Endothelial cell of umbilical vein (primary cell): ENCODE measurements around the gene RGR. TPM values are rescaled to one million over a fixed set of nuclear protein-coding genes. Genes with fewer than 3 reads are reported as not detected.

ENCODE experiments used
- BruUV-seq: library from RNA; stranded (reverse); fragments of 400-500 nt; replicated peaks from 2 replicates; lab custom pipeline; 2021; lab: Mats Ljungman, UMichigan
- CTCF ChIA-PET: fragments of 300-600, 350-600 bp; sonication (Branson Sonifier 250); formaldehyde crosslinking; loops from one replicate; lab custom pipeline; 2021; ENCODE audit warnings: antibody characterized with exemption, inconsistent platforms; lab: Charles Lee
- POLR2A ChIA-PET: fragments of 300-600, 350-600 bp; sonication (Branson Sonifier 250); formaldehyde crosslinking; loops from one replicate; lab custom pipeline; 2021; ENCODE audit warnings: antibody characterized with exemption, inconsistent platforms; lab: Charles Lee
- DNase-seq: peaks from one replicate; pipeline ENCODE4 v3.0.0-alpha.2; 2011; ENCODE audit warnings: low read depth, low spot score
- FAIRE-seq: peaks from 2 replicates; lab custom pipeline; 2011; peaks lifted over from hg19 to GRCh38; lab: Jason Lieb, UNC
- H2AFZ ChIP-seq: 2 replicates; pipeline ENCODE4 v1.6.0; 2012; ENCODE audit warnings: low read depth, low read length, control low read depth, inconsistent platforms
- H3K27ac ChIP-seq: 2 replicates; pipeline ENCODE4 v1.5.1; 2011; ENCODE audit warnings: low read depth, mild to moderate bottlenecking, control low read depth, low read length, moderate library complexity; ENCODE audit not compliant: insufficient read depth
- H3K27me3 ChIP-seq, 2 experiments: 2 replicates each; pipeline versions ENCODE4 v1.6.0 to v1.6.1; 2011; ENCODE audit warnings: low read length in 2 of 2, mixed read lengths in 1 of 2; ENCODE audit not compliant: control insufficient read depth in 2 of 2, insufficient read depth in 2 of 2
- H3K36me3 ChIP-seq, 2 experiments: 2 replicates in 1 of 2; 3 replicates in 1 of 2; pipeline ENCODE4 v1.5.1; 2011; ENCODE audit warnings: low read length in 2 of 2, mild to moderate bottlenecking in 1 of 2, moderate library complexity in 1 of 2; ENCODE audit not compliant: control insufficient read depth in 2 of 2, insufficient read depth in 2 of 2; ENCODE audit errors: extremely low read depth in 1 of 2
- H3K4me1 ChIP-seq: 3 replicates; pipeline ENCODE4 v1.5.1; 2011; ENCODE audit warnings: mild to moderate bottlenecking, low read length; ENCODE audit not compliant: control insufficient read depth, insufficient read depth; ENCODE audit errors: extremely low read depth
- H3K4me2 ChIP-seq: 2 replicates; pipeline ENCODE4 v1.6.1; 2011; ENCODE audit warnings: low read length, control low read depth, mixed read lengths; ENCODE audit not compliant: insufficient read depth
- H3K4me3 ChIP-seq, 3 experiments: fragments of 200-600 bp in 1 of 3; sonication (generic), shearing (Covaris generic) in 1 of 3; replicated peaks in 1 of 3; 2 replicates each; pipeline ENCODE4 v1.5.1; 2011 to 2016; ENCODE audit warnings: control low read depth in 3 of 3, low read length in 3 of 3, mild to moderate bottlenecking in 2 of 3, inconsistent platforms in 1 of 3, low read depth in 1 of 3, moderate library complexity in 1 of 3; ENCODE audit not compliant: insufficient read depth in 1 of 3
- H3K79me2 ChIP-seq: 2 replicates; pipeline ENCODE4 v1.6.0; 2012; ENCODE audit warnings: low read length, inconsistent platforms; ENCODE audit not compliant: control insufficient read depth, insufficient read depth
- H3K9ac ChIP-seq: replicated peaks from 2 replicates; pipeline ENCODE3; 2011; ENCODE audit warnings: low read length, control low read depth; ENCODE audit not compliant: insufficient read depth; ENCODE audit errors: extremely low read depth
- H3K9me1 ChIP-seq: replicated peaks from 3 replicates; pipeline ENCODE4 v1.6.0; 2011; ENCODE audit warnings: mild to moderate bottlenecking, low read length; ENCODE audit not compliant: control insufficient read depth, insufficient read depth; ENCODE audit errors: extremely low read depth
- H3K9me3 ChIP-seq: replicated peaks from 2 replicates; pipeline ENCODE4 v1.5.1; 2012; ENCODE audit warnings: low read length, inconsistent platforms; ENCODE audit not compliant: control insufficient read depth, insufficient read depth
- H4K20me1 ChIP-seq: replicated peaks from 2 replicates; pipeline ENCODE3; 2011; ENCODE audit warnings: mild to moderate bottlenecking, low read length; ENCODE audit not compliant: control insufficient read depth, insufficient read depth; ENCODE audit errors: extremely low read depth
- CTCF ChIP-seq, 2 donors: IDR thresholded peaks; 1 replicate in 1 of 2; 2 replicates in 1 of 2; pipeline ENCODE4 v1.5.1; 2011; ENCODE audit warnings: low read length in 2 of 2, mild to moderate bottlenecking in 2 of 2, moderate library complexity in 2 of 2, control low read depth in 1 of 2, inconsistent platforms in 1 of 2, low read depth in 1 of 2; ENCODE audit not compliant: insufficient read depth in 1 of 2; ENCODE audit errors: extremely low read depth in 1 of 2
- EZH2 ChIP-seq: IDR thresholded peaks from 2 replicates; pipeline ENCODE4 v1.6.1; 2012; ENCODE audit warnings: borderline replicate concordance, low read depth, mild to moderate bottlenecking, moderate library complexity, low read length, inconsistent platforms; ENCODE audit not compliant: severe bottlenecking
- FOS ChIP-seq: IDR thresholded peaks from 2 replicates; pipeline ENCODE4 v1.6.1; 2011; ENCODE audit warnings: mild to moderate bottlenecking, low read length, moderate library complexity, borderline replicate concordance; ENCODE audit not compliant: insufficient read depth
- GATA2 ChIP-seq: IDR thresholded peaks from 2 replicates; pipeline ENCODE4 v1.7.0; 2011; ENCODE audit warnings: low read depth, mild to moderate bottlenecking, moderate library complexity, mixed read lengths, low read length; ENCODE audit not compliant: insufficient read length, insufficient read depth
- JUN ChIP-seq: IDR thresholded peaks from 2 replicates; pipeline ENCODE4 v1.6.1; 2011; ENCODE audit warnings: borderline replicate concordance, low read depth; ENCODE audit not compliant: insufficient read length, insufficient read depth
- MAX ChIP-seq: IDR thresholded peaks from 2 replicates; pipeline ENCODE4 v1.6.1; 2011; ENCODE audit not compliant: insufficient read depth, insufficient read length
- MYC ChIP-seq: IDR thresholded peaks from one replicate; pipeline ENCODE4 v1.6.1; 2011; ENCODE audit warnings: mild to moderate bottlenecking, low read depth, low read length
- POLR2A ChIP-seq: IDR thresholded peaks from 2 replicates; pipeline ENCODE4 v1.6.1; 2012; ENCODE audit warnings: low read depth, mild to moderate bottlenecking, control low read depth, low read length
- POLR2AphosphoS5 ChIP-seq: IDR thresholded peaks from 2 replicates; pipeline ENCODE4 v1.6.1; 2012; ENCODE audit warnings: low read depth, mild to moderate bottlenecking, control low read depth, low read length, moderate library complexity; ENCODE audit not compliant: insufficient read depth
- dilution Hi-C: fragments of 300-500 bp; cut with MboI; formaldehyde crosslinking; loops from one replicate; pipeline ENCODE4 v1.15.0; 2019; ENCODE audit warnings: low sequenced_read_pairs; ENCODE audit not compliant: extremely low pct_ligation_motif_present
- intact Hi-C: fragments of 100-400 bp; cut with micrococcal nuclease; formaldehyde crosslinking; loops from one replicate; pipeline ENCODE4 v1.10.0; 2022
- polyA plus RNA-seq, 4 experiments: library from polyadenylated mRNA; depleted of rRNA in 3 of 4; stranded (reverse) in 3 of 4; unstranded in 1 of 4; fragments of >200 nt; gene quantifications; 2 replicates each; pipeline versions ENCODE4 v1.2.1 to v1.2.3, GENCODE V29; 2011 to 2012; ENCODE audit warnings: missing spikeins in 1 of 4
- total RNA-seq: library from RNA; stranded (reverse); gene quantifications from 2 replicates; pipeline ENCODE4 v1.2.3, GENCODE V29; 2021

RGR gene
- total and polyA plus RNA-seq, 2 donors (not counting 3 experiments of a cell fraction or from before 2014, with no cell fraction given), result not detected

GRCh38 chr10:84267503-84268126 is 22.8 kb downstream of the RGR start:
- no TSS peak for BruUV-seq
- no peaks in the 10 kb centered on the region for H3K4me1 ChIP-seq
- CTCF ChIA-PET, result interaction anchor here (0.7 to 11.1 kb wide), 37 partner anchors 9 to 280 kb away, joined by 3 to 510 read pairs (median 9); partner anchors contain the start of gene CCSER2
- H2AFZ ChIP-seq, result no peak overlapping the region
- no peaks in the 10 kb centered on the region for H3K9me3 ChIP-seq
- no peak overlapping the region for H3K4me2 ChIP-seq
- H3K27me3 ChIP-seq, result peaks cover 5 to 21% of the 10 kb centered on the region in 2 experiments
- no peaks in the 10 kb centered on the region for H3K9me1 ChIP-seq
- no peaks in the 10 kb centered on the region for H3K79me2 ChIP-seq
- TF ChIP-seq CTCF (IDR thresholded peaks at IDR 0.05; ENCODE audit: extremely low read depth in 1 of 2, insufficient read depth in 1 of 2, low read depth in 1 of 2, low read length in 2 of 2) (peak; percentile 80 to 84), EZH2 (no peak), POLR2AphosphoS5 (no peak), POLR2A (no peak), FOS (no peak)
- no peaks in the 10 kb centered on the region for H4K20me1 ChIP-seq
- POLR2A ChIA-PET, result no interaction called here
- no peak overlapping the region for H3K4me3 ChIP-seq
- H3K36me3 ChIP-seq, result no peaks in the 10 kb centered on the region
- no peak overlapping the region for H3K27ac ChIP-seq
- H3K9ac ChIP-seq, result no peak overlapping the region
- FAIRE-seq, result no peak
- DNase-seq, result peak; percentile 67
- intact Hi-C loops, result loop anchor here (1.0 kb wide), 3 partner anchors 29 to 85 kb away; no protein-coding TSS in a partner anchor
- dilution Hi-C loops, result no loop called here

- Histone ChIP-seq H3K4me1 (no peaks in the 10 kb centered on the region), H3K4me2 (no peak overlapping the region), H3K9ac (no peak overlapping the region), H3K9me3 (no peaks in the 10 kb centered on the region), H3K36me3 (no peaks in the 10 kb centered on the region), H3K9me1 (no peaks in the 10 kb centered on the region), H3K27ac (no peak overlapping the region), H2AFZ (no peak overlapping the region), H4K20me1 (no peaks in the 10 kb centered on the region), H3K27me3 (peaks cover 13 to 28% of the 10 kb centered on the region in 2 experiments), H3K4me3 (no peak overlapping the region), H3K79me2 (no peaks in the 10 kb centered on the region)
- POLR2A ChIA-PET, result no interaction called here
- FAIRE-seq (no peak), DNase-seq (no peak)
- BruUV-seq, result no TSS peak
- dilution Hi-C loops, result no loop called here
- CTCF ChIA-PET, result interaction anchor here (1.0 to 11.1 kb wide), 2 partner anchors 83 to 268 kb away, joined by 4 to 510 read pairs; no protein-coding TSS in a partner anchor
- intact Hi-C loops, result no loop called here
- TF ChIP-seq GATA2 (no peak), MYC (no peak), POLR2A (no peak), JUN (no peak), FOS (no peak), MAX (no peak), CTCF (IDR thresholded peaks at IDR 0.05; ENCODE audit: extremely low read depth in 1 of 2, insufficient read depth in 1 of 2, low read depth in 1 of 2, low read length in 2 of 2) (no peak), POLR2AphosphoS5 (no peak), EZH2 (no peak)
These were observed 24.3 kb downstream of the RGR start for GRCh38 chr10:84269162-84269561.
